Tibial nerve (tissue), 4 donors: ENCODE results near the gene MECR. TPM values are rescaled to one million over a fixed set of nuclear protein-coding genes. Genes with fewer than 3 reads are reported as not detected.

ENCODE experiments used
- DNase-seq, 2 donors: peaks; one replicate each; pipeline ENCODE4 v3.0.0-alpha.2; 2019; ENCODE audit warnings: low spot score in 2 of 2
- H3K27ac ChIP-seq, 4 donors: fragments of 200-600 bp; sonication (generic) in 3 of 4; one replicate each; pipeline ENCODE4 v1.5.1; 2017 to 2019; ENCODE audit warnings: mild to moderate bottlenecking in 1 of 4
- H3K27me3 ChIP-seq, 2 donors: fragments of 200-600 bp; sonication (generic) in 1 of 2; one replicate each; pipeline versions ENCODE4 v1.5.1 to v1.6.0; 2017 to 2019
- H3K36me3 ChIP-seq, 3 donors: fragments of 200-600 bp; sonication (generic); one replicate each; pipeline ENCODE4 v1.5.1; 2018 to 2019
- H3K4me1 ChIP-seq, 4 donors: fragments of 200-600 bp; sonication (generic) in 3 of 4; one replicate each; pipeline ENCODE4 v1.5.1; 2017 to 2019
- H3K4me3 ChIP-seq, 4 donors: fragments of 200-600 bp; sonication (generic) in 3 of 4; one replicate each; pipeline ENCODE4 v1.5.1; 2017 to 2019; ENCODE audit warnings: mild to moderate bottlenecking in 1 of 4, moderate library complexity in 1 of 4
- H3K9me3 ChIP-seq, 4 donors: fragments of 200-600 bp; sonication (generic) in 3 of 4; one replicate each; pipeline ENCODE4 v1.5.1; 2017 to 2019
- CTCF ChIP-seq, 5 experiments: fragments of 200-600 bp in 3 of 5; fragments of 450-650 bp in 2 of 5; sonication (generic) in 3 of 5; IDR thresholded peaks; one replicate each; pipeline ENCODE4 v1.5.1; 2016 to 2019; ENCODE audit warnings: antibody characterized with exemption in 5 of 5, mild to moderate bottlenecking in 3 of 5, moderate library complexity in 2 of 5
- EP300 ChIP-seq, 2 donors: sonication (generic); formaldehyde crosslinking; IDR thresholded peaks; one replicate each; pipeline ENCODE4 v1.6.1; 2017; ENCODE audit warnings: antibody characterized with exemption in 2 of 2, mild to moderate bottlenecking in 1 of 2
- POLR2A ChIP-seq, 2 donors: fragments of 450-650 bp; IDR thresholded peaks; one replicate each; pipeline ENCODE4 v1.6.1; 2017; ENCODE audit warnings: antibody characterized with exemption in 2 of 2, mild to moderate bottlenecking in 2 of 2, moderate library complexity in 2 of 2
- WGBS, 2 donors: methylation state at CpG; one replicate each; pipeline ENCODE4 v1.1.5; 2018; 5-methylcytosine and 5-hydroxymethylcytosine counted together
- total RNA-seq, 4 donors: library from RNA; depleted of rRNA; stranded (reverse); fragments of >200 nt; gene quantifications; one replicate each; pipeline ENCODE4 v1.1.0, GENCODE V29; 2016

Gene MECR
- total RNA-seq, 4 donors from 2014 or later = 18.8 to 34.2 (median 22.9) TPM

GRCh38 chr1:29193879-29194455 is 36.8 kb downstream of the MECR start:
- no peaks in the 10 kb centered on the region for H3K27me3 ChIP-seq
- WGBS, 2 donors = 96 to 97% methylated on average over 8 of the region's 8 CpGs
- H3K4me3 ChIP-seq = no peak overlapping the region
- no peak for TF ChIP-seq POLR2A (IDR thresholded peaks at IDR 0.05)
- TF ChIP-seq EP300 (IDR thresholded peaks at IDR 0.05) = no peak
- TF ChIP-seq CTCF (IDR thresholded peaks at IDR 0.05) = no peak
- DNase-seq = no peak
- H3K9me3 ChIP-seq = no peaks in the 10 kb centered on the region
- peaks cover 0 to 83% (median 0%) of the 10 kb centered on the region in 3 donors for H3K36me3 ChIP-seq
- no peak overlapping the region for H3K27ac ChIP-seq
- H3K4me1 ChIP-seq = no peaks in the 10 kb centered on the region

- Histone ChIP-seq H3K36me3 (peaks cover 0 to 51% (median 0%) of the 10 kb centered on the region in 3 donors), H3K4me1 (no peaks in the 10 kb centered on the region), H3K4me3 (no peak overlapping the region), H3K27ac (no peak overlapping the region), H3K9me3 (no peaks in the 10 kb centered on the region), H3K27me3 (no peaks in the 10 kb centered on the region)
- 83 to 93% methylated on average over 6 of the region's 6 CpGs for WGBS, 2 donors
- DNase-seq = no peak
- TF ChIP-seq CTCF (IDR thresholded peaks at IDR 0.05) (no peak), EP300 (IDR thresholded peaks at IDR 0.05) (no peak), POLR2A (IDR thresholded peaks at IDR 0.05) (no peak)
These were observed 40.0 kb downstream of the MECR start for GRCh38 chr1:29190718-29191117.

- Histone ChIP-seq H3K27me3 (no peaks in the 10 kb centered on the region), H3K4me3 (no peak overlapping the region), H3K36me3 (peaks cover 0 to 11% (median 0%) of the 10 kb centered on the region in 3 donors), H3K27ac (no peak overlapping the region), H3K4me1 (peaks cover 0 to 10% (median 3%) of the 10 kb centered on the region in 4 donors), H3K9me3 (no peaks in the 10 kb centered on the region)
- 88 to 89% methylated on average over 1 of the region's 1 CpG for WGBS, 2 donors
- no peak for DNase-seq
- TF ChIP-seq CTCF (IDR thresholded peaks at IDR 0.05) (no peak), EP300 (IDR thresholded peaks at IDR 0.05) (no peak), POLR2A (IDR thresholded peaks at IDR 0.05) (no peak)
These were observed 44.0 kb downstream of the MECR start for GRCh38 chr1:29186707-29187106.

GRCh38 chr1:29186252-29186651 is 44.5 kb downstream of the MECR start:
- Histone ChIP-seq H3K36me3 (peaks cover 0 to 7% (median 0%) of the 10 kb centered on the region in 3 donors), H3K4me1 (peaks cover 0 to 10% (median 3%) of the 10 kb centered on the region in 4 donors), H3K4me3 (no peak overlapping the region), H3K27me3 (no peaks in the 10 kb centered on the region), H3K9me3 (no peaks in the 10 kb centered on the region), H3K27ac (no peak overlapping the region)
- DNase-seq = no peak
- WGBS, 2 donors = 64 to 73% methylated on average over 3 of the region's 3 CpGs
- TF ChIP-seq POLR2A (IDR thresholded peaks at IDR 0.05) (no peak), CTCF (IDR thresholded peaks at IDR 0.05) (no peak), EP300 (IDR thresholded peaks at IDR 0.05) (no peak)

- Histone ChIP-seq H3K9me3 (no peaks in the 10 kb centered on the region), H3K27me3 (no peaks in the 10 kb centered on the region), H3K36me3 (no peaks in the 10 kb centered on the region), H3K4me1 (peaks cover 0 to 30% (median 26%) of the 10 kb centered on the region in 4 donors), H3K4me3 (no peak overlapping the region), H3K27ac (no peak overlapping the region)
- TF ChIP-seq POLR2A (IDR thresholded peaks at IDR 0.05) (no peak), CTCF (IDR thresholded peaks at IDR 0.05) (no peak), EP300 (IDR thresholded peaks at IDR 0.05) (no peak)
- 81 to 83% methylated on average over 1 of the region's 1 CpG for WGBS, 2 donors
- DNase-seq = no peak
These were observed 47.4 kb downstream of the MECR start for GRCh38 chr1:29183287-29183686.
